Body of pancreas (tissue), 4 donors: ENCODE measurements around the gene COX5B.

Source experiments
- CTCF ChIP-seq, 7 experiments: fragments of 450-650 bp in 4 of 7; fragments of 200-600 bp in 3 of 7; sonication (generic) in 3 of 7; IDR thresholded peaks; one replicate each; pipeline ENCODE4 v1.5.1; 2016 to 2019; ENCODE audit warnings: antibody characterized with exemption in 7 of 7
- POLR2A ChIP-seq, 3 donors: fragments of 450-650 bp; IDR thresholded peaks; one replicate each; pipeline ENCODE4 v1.6.1; 2016; ENCODE audit warnings: antibody characterized with exemption in 3 of 3, mild to moderate bottlenecking in 2 of 3

- TF ChIP-seq POLR2A (IDR thresholded peaks at IDR 0.05) (no peak), CTCF (IDR thresholded peaks at IDR 0.05) (peak in 1 of 7 experiments; percentile 0)
These were observed 18.7 kb downstream of the COX5B start for GRCh38 chr2:97664636-97664970.
